ENCODE results near the gene HMCN1.

The HMCN1 gene

DNA sequence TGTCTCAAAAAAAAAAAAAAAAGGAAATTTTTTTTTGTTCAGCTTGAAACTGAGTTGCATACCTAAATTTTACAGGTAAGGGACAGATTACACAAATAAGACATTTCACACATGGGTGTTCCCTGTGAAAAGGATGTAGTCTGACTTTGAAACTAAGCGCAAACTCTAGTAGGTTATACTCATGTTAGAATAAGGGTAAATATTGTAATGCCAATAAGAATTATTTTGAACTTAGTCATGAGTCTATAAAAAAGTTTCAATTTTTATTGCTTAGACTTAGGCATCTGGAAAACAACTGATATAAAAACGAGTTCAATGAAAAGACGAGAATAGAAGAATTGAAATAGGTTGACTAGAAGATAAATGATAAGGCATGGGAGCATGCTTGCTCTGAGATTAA lies 122.3 kb downstream of the HMCN1 start:
- H3K4me3 Mint-ChIP-seq, result no peak overlapping the region
- H3K36me3 Mint-ChIP-seq (ENCODE audit: insufficient read depth), result no peaks in the 10 kb centered on the region
- DNase-seq (no peak), ATAC-seq (replicated peaks) (no peak)
- no peaks in the 10 kb centered on the region for H3K27me3 Mint-ChIP-seq
- H3K9me3 Mint-ChIP-seq, result no peaks in the 10 kb centered on the region
- no peaks in the 10 kb centered on the region for H3K4me1 Mint-ChIP-seq (ENCODE audit: low read depth in 2 of 2)
- H3K27ac Mint-ChIP-seq, result no peak overlapping the region

DNA sequence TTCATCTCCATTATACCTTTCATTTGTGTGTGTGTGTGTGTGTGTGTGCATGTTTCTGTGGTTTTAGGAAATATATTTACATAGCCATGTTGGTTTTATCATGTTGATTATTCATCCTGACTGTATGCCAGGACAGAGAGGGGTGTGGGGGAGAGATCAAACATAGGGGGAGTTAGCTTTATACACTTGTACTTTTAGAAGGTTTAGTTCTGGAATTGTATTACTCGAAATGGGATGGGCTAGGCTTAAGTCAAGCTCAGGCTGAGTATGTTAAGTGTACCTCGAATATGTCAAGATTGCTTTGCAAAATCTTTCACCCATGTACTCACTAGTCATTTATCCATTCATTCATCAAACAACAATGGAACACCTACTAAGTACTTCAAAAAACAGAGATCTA lies 123.3 kb downstream of the HMCN1 start:
- H3K36me3 Mint-ChIP-seq (ENCODE audit: insufficient read depth), result no peaks in the 10 kb centered on the region
- no peak overlapping the region for H3K27ac Mint-ChIP-seq
- ATAC-seq (replicated peaks), result no peak
- H3K4me3 Mint-ChIP-seq, result no peak overlapping the region
- H3K27me3 Mint-ChIP-seq, result no peaks in the 10 kb centered on the region
- no peaks in the 10 kb centered on the region for H3K9me3 Mint-ChIP-seq
- no peaks in the 10 kb centered on the region for H3K4me1 Mint-ChIP-seq (ENCODE audit: low read depth in 2 of 2)
- no peak for DNase-seq

DNA sequence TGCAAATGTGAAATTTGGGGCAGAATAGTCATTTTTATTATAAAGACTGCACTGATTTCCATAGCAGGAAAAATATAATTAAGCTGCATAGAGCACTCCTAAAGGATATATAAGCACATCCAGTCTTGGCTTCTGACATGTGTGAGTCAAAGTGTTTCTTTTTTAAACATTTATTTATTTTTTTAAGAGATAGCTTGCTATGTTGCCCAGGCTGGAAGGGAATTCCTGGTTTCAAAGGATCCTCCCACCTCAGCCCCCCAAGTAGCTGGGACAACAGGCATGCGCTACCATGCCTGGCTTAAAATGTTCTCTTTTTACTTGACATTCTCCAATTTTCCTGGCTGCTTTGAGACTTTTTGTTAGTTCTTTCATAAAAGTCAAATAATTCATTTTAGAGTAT lies 126.1 kb downstream of the HMCN1 start:
- no peaks in the 10 kb centered on the region for H3K4me1 Mint-ChIP-seq (ENCODE audit: low read depth in 2 of 2)
- DNase-seq (no peak), ATAC-seq (replicated peaks) (no peak)
- no peak overlapping the region for H3K27ac Mint-ChIP-seq
- no peaks in the 10 kb centered on the region for H3K27me3 Mint-ChIP-seq
- no peaks in the 10 kb centered on the region for H3K9me3 Mint-ChIP-seq
- no peak overlapping the region for H3K4me3 Mint-ChIP-seq
- H3K36me3 Mint-ChIP-seq (ENCODE audit: insufficient read depth), result no peaks in the 10 kb centered on the region

DNA sequence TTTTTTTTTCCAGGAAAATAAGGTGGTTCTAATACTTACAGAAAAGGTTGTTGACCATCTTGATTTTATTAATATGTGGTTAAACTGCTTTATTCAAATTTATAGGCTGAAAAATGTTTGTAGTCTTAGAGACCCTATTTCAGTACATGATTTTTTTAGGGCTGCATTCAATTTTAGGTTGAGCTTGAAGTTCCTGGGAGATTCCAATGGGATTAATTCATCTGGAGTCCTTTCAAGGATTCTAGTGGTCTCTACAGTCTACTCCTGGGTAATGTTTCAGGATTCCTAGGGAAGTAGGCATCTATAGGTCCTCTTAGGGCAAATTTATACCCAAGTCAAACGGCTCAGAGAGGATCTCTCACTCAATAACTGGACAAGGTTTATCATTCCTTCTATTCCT lies 126.7 kb downstream of the HMCN1 start:
- Mint-ChIP-seq H3K27ac (no peak overlapping the region), H3K9me3 (no peaks in the 10 kb centered on the region), H3K36me3 (ENCODE audit: insufficient read depth) (no peaks in the 10 kb centered on the region), H3K4me3 (no peak overlapping the region), H3K27me3 (no peaks in the 10 kb centered on the region), H3K4me1 (ENCODE audit: low read depth in 2 of 2) (no peaks in the 10 kb centered on the region)
- DNase-seq, result no peak
- ATAC-seq (replicated peaks), result no peak

DNA sequence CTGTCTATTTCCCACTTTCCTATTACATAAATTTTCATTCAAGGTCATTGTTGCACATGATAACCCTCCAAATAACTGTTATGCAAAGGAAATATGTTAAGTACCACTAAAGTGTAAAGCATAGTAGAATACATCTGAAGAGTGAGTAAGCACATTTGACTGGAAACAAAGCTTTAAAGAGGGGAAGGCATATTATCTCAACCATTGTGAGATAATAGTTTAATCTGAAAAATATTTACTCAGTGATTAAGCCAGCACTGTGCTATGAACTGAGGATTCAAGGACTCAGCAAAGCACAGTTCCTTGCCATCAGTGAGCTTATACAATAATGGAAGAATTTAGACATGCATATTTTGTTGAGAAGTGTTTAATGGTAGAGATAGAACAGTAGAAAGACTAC lies 127.4 kb downstream of the HMCN1 start:
- no peak overlapping the region for H3K27ac Mint-ChIP-seq
- DNase-seq (no peak), ATAC-seq (replicated peaks) (no peak)
- no peaks in the 10 kb centered on the region for H3K4me1 Mint-ChIP-seq (ENCODE audit: low read depth in 2 of 2)
- H3K36me3 Mint-ChIP-seq (ENCODE audit: insufficient read depth), result no peaks in the 10 kb centered on the region
- no peak overlapping the region for H3K4me3 Mint-ChIP-seq
- no peaks in the 10 kb centered on the region for H3K9me3 Mint-ChIP-seq
- no peaks in the 10 kb centered on the region for H3K27me3 Mint-ChIP-seq

DNA sequence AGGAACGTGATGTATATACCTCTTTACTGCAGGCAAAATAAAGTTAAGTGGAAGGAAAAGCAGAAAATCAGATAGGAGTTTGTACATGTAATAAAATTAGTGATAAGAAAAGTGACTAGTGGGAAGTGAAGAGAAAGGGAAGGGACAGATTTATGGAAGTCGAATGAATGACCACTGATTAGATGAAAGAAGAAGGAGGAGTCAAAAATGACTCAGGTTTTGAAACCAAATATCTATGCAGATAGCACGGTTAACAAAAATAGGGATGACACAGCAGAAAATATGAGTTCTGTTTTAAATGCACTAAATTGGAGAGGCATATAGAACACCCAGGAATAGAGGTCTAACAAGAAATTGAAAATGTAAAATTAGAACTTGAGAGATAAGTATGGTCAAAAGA lies 128.0 kb downstream of the HMCN1 start:
- Mint-ChIP-seq H3K27ac (no peak overlapping the region), H3K27me3 (peaks cover 0 to 3% of the 10 kb centered on the region in 2 donors), H3K4me3 (no peak overlapping the region), H3K36me3 (ENCODE audit: insufficient read depth) (no peaks in the 10 kb centered on the region), H3K9me3 (no peaks in the 10 kb centered on the region), H3K4me1 (ENCODE audit: low read depth in 2 of 2) (no peaks in the 10 kb centered on the region)
- ATAC-seq (replicated peaks), result no peak
- no peak for DNase-seq

DNA sequence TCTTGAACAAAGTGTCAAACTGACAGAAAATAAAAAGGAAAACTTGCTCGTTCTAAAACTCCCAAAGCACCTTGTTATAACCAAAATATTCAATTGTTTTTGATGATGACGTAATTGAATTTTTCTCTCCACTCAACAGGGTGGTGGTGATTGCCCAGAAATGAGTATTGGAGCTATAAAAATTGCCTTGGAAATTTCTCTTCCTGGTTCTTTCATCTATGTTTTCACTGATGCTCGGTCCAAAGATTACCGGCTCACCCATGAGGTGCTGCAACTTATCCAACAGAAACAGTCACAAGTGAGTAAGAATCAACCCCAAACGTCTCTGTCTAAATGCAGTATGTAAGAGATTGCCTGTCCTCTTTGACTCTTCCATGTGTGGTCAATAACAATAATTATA lies 130.1 kb downstream of the HMCN1 start:
- Mint-ChIP-seq H3K9me3 (peaks cover 0 to 1% of the 10 kb centered on the region in 2 donors), H3K36me3 (ENCODE audit: insufficient read depth) (no peaks in the 10 kb centered on the region), H3K4me1 (ENCODE audit: low read depth in 2 of 2) (no peaks in the 10 kb centered on the region), H3K27ac (no peak overlapping the region), H3K4me3 (no peak overlapping the region), H3K27me3 (peaks cover 0 to 9% of the 10 kb centered on the region in 2 donors)
- ATAC-seq (replicated peaks) (no peak), DNase-seq (no peak)

DNA sequence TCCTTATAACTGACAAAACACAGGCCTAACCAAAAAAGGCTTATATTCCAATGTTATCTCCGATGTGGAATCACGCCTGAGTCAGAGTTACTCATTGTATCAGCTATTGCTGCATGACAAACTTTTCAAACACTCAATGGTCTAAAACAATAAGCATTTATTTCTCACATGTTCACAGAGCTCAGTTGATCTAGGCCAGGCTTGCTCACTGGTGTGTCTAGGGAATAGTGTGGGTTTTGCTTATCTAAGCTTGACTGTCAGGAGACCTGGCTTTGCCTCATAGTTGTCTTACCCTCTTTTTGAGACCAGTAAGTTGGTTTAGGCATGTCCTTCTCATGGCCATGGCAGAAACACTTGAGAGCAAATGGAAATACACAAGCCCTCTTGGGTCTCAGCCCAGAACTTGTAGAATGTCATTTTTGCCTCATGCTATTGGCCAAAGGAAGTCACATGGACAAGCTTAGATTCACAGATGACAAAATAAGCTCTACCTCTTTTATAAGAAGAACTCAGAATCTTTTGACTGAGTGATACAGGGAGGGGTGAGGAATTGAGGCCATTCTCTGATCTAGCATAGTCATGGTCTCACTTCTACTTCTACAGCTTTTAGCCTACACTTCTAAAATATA lies 130.8 kb downstream of the HMCN1 start:
- Mint-ChIP-seq H3K9me3 (peaks cover 0 to 1% of the 10 kb centered on the region in 2 donors), H3K27me3 (peaks cover 0 to 9% of the 10 kb centered on the region in 2 donors), H3K27ac (no peak overlapping the region), H3K36me3 (ENCODE audit: insufficient read depth) (no peaks in the 10 kb centered on the region), H3K4me3 (no peak overlapping the region), H3K4me1 (ENCODE audit: low read depth in 2 of 2) (no peaks in the 10 kb centered on the region)
- ATAC-seq (replicated peaks) (no peak), DNase-seq (no peak)

DNA sequence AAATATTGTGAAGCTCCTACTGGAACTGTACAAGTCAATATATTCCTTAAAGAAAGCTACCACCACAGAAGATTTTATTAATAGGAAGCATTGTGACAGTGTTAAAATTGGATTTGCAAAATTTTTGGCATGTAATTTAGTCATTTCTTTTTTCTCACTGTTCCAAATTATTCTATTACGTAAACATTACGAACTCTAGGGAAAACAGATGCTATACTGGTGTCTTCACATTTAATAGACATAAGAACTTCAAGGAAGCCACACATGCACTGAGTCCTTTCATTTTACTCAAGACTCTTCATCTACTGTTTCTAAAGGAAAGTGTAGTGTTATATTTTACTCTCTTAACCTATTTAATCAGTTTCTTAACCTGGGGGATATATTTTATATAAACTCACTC lies 135.4 kb downstream of the HMCN1 start:
- Mint-ChIP-seq H3K36me3 (ENCODE audit: insufficient read depth) (no peaks in the 10 kb centered on the region), H3K4me3 (no peak overlapping the region), H3K27ac (no peak overlapping the region)

DNA sequence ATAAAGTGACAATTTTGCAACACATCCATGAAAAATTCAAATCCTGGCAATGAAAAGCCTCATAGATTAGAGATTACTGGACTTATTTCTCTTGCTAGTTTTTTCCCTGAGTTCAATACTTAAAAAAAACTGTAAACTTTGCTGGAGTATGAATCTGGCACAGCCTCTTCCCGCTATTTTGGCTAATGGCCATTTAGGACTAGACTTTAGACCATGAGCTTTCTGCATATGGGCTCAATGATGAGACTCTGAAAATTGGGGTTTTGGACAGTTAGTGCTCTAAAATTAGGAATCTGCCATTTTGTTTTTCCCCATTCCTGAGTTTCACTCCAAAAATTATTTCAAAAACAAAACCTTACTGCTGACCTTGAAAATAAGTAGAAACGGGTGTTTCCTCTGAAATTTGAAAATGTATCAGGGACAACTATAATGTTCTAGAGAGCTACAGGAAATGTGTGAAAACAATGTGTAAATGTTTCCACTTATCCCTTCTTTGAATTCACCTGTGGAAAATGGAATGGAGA lies 137.5 kb downstream of the HMCN1 start:
- no peak overlapping the region for H3K4me3 Mint-ChIP-seq
- ATAC-seq (replicated peaks) (no peak), DNase-seq (no peak)
- no peaks in the 10 kb centered on the region for H3K36me3 Mint-ChIP-seq (ENCODE audit: insufficient read depth)
- peaks cover 0 to 9% of the 10 kb centered on the region in 2 donors for H3K27me3 Mint-ChIP-seq
- no peak overlapping the region for H3K27ac Mint-ChIP-seq
- H3K4me1 Mint-ChIP-seq (ENCODE audit: low read depth in 2 of 2), result no peaks in the 10 kb centered on the region
- peaks cover 0 to 1% of the 10 kb centered on the region in 2 donors for H3K9me3 Mint-ChIP-seq

More for the DNA sequence above, 135.4 kb downstream of the HMCN1 start:
- no peaks in the 10 kb centered on the region for H3K4me1 Mint-ChIP-seq (ENCODE audit: low read depth in 2 of 2)
- ATAC-seq (replicated peaks) (no peak), DNase-seq (no peak)
- H3K9me3 Mint-ChIP-seq, result peaks cover 0 to 1% of the 10 kb centered on the region in 2 donors
- peaks cover 0 to 9% of the 10 kb centered on the region in 2 donors for H3K27me3 Mint-ChIP-seq

DNA sequence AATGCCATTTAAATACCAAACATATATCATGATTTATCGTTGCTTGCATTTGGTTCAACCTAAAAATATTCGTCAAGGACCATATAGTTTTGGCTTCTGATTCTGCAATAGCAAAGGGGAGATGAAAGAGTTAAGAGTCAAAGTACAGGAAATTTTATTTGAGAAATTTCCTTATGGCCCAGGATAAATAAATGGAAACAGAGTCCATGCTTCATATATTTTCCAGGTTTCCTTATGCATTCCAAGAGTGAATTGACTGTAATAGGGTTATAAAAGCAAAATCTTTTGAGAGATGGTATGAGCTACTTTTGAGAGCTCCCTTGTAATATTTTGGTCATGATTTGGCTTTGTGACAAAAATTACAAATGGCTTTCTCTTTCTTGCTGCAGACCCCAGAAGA lies 140.1 kb downstream of the HMCN1 start:
- no peak overlapping the region for H3K4me3 Mint-ChIP-seq
- H3K36me3 Mint-ChIP-seq (ENCODE audit: insufficient read depth), result no peaks in the 10 kb centered on the region
- H3K4me1 Mint-ChIP-seq (ENCODE audit: low read depth in 2 of 2), result no peaks in the 10 kb centered on the region
- DNase-seq (no peak), ATAC-seq (replicated peaks) (no peak)
- no peak overlapping the region for H3K27ac Mint-ChIP-seq
- H3K9me3 Mint-ChIP-seq, result peaks cover 0 to under 1% of the 10 kb centered on the region in 2 donors
- H3K27me3 Mint-ChIP-seq, result no peaks in the 10 kb centered on the region

DNA sequence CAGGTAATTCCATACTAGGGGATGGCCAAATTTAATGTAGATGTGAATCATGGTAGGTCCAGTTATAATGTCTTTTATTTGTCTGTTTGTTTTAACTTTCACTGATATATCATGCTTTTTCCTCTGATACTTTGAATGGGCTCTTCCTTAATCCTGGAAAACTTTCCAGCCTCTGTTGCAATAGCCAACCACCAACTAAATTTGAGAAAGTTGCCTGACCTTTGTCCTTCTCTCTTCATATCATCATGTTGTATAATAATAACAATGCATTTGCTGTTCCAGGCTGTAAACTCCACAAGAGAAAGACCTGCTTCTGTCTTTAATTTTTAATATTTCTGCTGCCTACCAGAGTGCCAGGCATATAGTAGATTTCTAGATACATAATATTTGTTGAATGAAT lies 146.1 kb downstream of the HMCN1 start:
- Mint-ChIP-seq H3K36me3 (ENCODE audit: insufficient read depth) (no peaks in the 10 kb centered on the region), H3K4me3 (no peak overlapping the region), H3K27ac (no peak overlapping the region), H3K9me3 (peaks cover 2 to 7% of the 10 kb centered on the region in 2 donors), H3K4me1 (ENCODE audit: low read depth in 2 of 2) (no peaks in the 10 kb centered on the region), H3K27me3 (no peaks in the 10 kb centered on the region)
- no peak for DNase-seq
- no peak for ATAC-seq (replicated peaks)

DNA sequence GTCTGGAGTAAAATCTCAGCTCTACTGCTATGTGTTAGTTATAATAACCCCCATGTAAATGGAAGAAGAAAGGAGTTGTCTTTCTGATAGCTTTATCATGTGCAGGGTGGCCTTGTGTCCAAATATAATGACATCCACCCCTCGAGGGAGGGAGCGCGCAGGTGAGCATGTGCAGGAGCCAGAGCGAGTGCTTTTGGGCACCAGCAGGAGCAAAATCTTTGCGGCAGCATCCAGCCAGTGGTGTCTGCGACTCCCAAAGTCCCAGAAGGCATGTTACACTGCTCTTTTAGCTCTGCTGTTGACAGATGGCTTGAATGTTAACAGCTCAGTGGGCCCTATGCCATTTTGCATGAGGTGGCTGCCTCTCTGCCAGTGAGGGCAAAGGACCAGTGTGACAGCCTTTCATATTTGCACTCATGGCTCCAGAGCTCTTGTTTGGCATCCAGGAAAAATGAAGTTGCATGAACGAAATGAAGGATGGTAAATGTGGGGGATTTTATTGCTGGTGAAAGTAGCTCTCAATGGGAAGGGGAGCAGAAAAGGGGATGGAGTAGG lies 146.7 kb downstream of the HMCN1 start:
- H3K36me3 Mint-ChIP-seq (ENCODE audit: insufficient read depth), result no peaks in the 10 kb centered on the region
- ATAC-seq (replicated peaks) (no peak), DNase-seq (no peak)
- no peaks in the 10 kb centered on the region for H3K4me1 Mint-ChIP-seq (ENCODE audit: low read depth in 2 of 2)
- H3K4me3 Mint-ChIP-seq, result no peak overlapping the region
- peaks cover 2 to 7% of the 10 kb centered on the region in 2 donors for H3K9me3 Mint-ChIP-seq
- no peak overlapping the region for H3K27ac Mint-ChIP-seq
- no peaks in the 10 kb centered on the region for H3K27me3 Mint-ChIP-seq

DNA sequence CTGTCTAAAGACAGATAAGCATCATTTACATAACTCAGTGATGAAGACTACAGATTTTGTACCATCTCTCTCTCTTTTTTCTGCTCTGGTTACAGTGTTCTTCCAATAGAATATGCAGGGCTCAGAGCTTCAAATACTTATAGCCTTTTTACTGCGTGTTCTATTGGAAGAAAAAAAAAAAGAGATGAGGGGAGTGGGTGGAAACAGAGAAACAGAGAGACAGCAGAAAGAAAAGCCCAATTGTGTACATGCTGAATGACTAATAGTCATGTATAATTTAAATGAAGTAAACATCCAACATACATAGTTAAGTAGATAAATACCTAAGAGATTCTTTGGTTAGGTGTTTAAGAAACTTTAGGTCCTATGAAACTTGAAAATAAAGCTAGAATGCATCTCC lies 151.9 kb downstream of the HMCN1 start:
- Mint-ChIP-seq H3K9me3 (no peaks in the 10 kb centered on the region), H3K4me1 (ENCODE audit: low read depth in 2 of 2) (no peaks in the 10 kb centered on the region), H3K36me3 (ENCODE audit: insufficient read depth) (no peaks in the 10 kb centered on the region), H3K4me3 (no peak overlapping the region), H3K27me3 (no peaks in the 10 kb centered on the region), H3K27ac (no peak overlapping the region)
- DNase-seq (no peak), ATAC-seq (replicated peaks) (no peak)
